NCI-H1092 (cell line): ENCODE measurements around the gene NFIX.

Source experiments
- DNase-seq: peaks from one replicate; lab custom pipeline; 2025; lab: John Stamatoyannopoulos, UW

Gene NFIX

DNA sequence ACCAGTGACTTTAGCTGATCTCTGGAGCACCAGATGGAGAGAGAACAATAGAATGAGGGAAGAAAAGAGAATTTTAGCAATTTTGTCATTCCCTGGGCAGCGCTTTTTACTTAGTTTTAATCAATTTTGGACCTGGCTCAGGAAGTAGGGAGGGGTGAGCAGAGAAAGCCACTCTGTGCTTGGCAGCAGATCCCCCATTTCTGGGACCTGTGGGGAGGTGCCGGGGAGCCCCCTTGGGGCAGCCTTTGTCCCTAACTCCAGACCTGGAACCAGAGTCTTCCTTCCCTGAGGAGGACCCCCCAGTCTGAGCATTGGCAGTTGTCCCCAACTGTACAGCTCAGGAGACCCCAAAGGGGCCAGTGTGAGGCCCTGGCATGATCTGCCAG, 96.9 kb downstream of the NFIX start:
- DNase-seq = no peak

DNA sequence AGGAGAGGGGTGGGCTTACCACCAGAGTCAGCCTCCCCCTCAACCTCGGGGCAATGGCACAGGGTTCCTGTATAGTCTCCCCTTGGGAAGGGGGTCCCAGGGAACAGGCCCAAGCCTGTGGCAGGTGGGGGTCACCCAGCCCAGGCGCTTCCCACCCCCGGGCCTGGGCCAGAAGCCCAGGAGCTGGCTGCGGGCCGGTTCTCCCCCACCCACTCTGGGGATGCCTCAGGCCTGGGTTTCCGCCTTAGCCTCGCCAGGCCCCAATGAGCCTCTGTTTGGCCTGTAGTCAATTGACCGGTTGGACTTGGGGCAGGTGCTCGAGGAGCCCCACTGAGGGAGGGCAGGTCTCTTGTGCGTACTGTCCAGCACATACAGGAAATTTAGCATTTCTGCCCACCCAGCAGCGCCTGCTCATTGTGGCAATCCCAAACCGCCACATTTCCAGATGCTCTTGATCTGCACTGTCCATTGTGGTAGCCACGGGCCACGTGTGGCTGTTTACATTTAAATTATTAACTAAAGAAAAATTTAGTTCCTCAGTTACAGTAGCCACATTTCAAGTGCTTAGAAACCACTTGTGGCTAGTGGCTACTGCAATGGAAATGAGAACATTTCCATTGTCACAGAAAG, 97.4 kb downstream of the NFIX start:
- no peak for DNase-seq

DNA sequence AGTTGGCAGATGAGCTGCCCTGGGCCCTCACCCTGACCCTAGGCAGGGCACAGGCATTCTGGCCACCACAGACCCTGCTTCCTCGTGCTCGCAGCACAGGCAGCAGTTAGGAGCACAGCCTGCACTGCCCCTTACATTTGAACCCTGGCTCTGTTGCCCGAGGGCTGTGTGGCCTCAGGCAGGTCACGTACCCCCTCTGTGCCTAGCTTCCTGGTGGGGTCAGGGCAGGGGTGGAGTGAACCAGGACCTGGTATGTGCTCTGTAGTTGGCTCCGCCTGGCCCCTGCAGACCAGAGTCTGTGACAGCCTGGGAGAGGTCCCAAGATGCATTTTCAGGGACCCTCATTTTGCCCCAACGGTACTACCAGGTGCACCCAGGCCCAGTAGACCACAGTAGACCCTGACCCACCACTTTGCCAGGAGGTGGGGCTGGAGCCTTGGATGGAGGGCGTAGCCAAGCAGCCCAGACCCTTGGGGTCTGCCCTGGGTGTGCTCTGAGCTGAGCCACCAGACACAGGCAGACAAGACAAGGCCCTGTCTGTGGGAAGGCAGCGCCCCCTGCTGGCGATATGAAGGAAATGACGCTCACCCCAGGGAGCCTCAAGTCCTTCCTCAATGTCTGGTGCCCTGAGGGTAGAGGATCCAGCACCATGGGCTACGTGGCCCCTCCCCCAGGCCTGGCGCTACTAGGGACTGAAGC, 98.3 kb downstream of the NFIX start:
- peak; percentile 74 for DNase-seq

DNA sequence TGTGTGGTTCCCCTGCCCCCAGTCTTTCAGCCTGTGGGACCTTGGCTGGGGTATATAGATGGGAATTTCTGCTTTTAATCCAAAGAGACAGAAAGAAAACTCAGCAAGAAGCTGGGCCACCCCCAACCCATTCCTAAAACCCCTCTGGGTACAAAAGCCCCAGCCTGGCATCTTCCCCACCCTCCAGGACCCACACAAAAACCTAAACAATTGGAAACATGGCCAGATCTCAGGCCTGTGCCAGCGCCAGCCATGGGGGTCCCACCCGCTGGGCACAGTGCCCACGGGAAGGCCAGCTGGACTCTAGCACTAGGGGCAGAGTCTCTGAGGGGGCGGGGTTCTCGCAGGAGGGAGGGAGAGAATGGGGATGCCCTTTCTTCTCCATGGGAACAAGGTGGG, 98.8 kb downstream of the NFIX start:
- peak; percentile 26 for DNase-seq

DNA sequence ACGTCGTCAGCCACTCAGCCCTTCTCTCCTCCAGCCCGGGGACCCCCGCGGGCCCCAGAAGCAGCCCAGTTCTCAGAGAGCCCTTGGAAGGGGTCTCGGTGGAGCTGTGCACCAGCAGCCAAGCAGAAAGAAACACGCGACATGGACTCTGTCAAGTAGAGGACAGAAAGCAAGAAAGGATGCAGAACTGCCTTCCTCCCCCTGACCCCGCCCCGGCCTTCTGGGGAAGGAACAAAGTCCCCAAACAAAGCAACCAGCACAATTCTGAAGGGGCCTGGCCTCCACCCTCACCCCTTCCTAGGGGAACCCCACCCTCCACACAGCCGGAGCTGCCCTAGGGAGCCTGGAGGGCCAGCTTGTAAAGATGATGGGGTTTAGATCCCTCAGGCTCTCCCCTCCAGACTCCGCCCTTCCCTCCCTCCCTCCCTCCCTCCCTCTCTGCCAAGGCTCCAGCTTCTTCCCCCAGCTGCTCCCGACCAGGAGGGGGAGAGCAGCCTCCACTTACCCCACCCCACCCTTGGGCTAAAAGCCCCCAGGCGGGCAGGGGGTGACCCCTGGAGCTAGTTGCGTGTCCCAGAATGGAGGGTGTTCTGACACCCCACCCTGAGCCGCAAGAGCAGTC, 99.6 kb downstream of the NFIX start:
- no peak for DNase-seq

DNA sequence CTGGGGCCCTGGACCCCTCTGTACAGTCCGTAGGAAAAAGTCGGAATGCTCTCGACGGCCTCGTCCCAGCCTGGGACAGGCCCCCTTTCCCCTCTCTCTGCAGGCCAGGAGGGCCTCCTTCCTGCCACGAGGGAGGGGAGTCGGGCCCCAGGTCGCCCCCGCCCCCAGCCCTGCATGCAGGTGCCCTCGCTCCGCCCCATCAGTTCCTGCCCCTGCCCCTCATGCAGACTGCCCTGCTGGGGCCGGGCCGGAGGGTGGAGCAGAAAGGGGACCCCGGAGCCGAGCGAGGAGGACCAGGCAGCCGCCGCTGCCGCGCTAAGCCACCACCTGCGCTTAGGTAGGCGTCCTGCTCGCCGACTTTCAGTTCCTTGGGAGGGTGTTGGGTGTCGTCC, 100.1 kb downstream of the NFIX start:
- DNase-seq = no peak

DNA sequence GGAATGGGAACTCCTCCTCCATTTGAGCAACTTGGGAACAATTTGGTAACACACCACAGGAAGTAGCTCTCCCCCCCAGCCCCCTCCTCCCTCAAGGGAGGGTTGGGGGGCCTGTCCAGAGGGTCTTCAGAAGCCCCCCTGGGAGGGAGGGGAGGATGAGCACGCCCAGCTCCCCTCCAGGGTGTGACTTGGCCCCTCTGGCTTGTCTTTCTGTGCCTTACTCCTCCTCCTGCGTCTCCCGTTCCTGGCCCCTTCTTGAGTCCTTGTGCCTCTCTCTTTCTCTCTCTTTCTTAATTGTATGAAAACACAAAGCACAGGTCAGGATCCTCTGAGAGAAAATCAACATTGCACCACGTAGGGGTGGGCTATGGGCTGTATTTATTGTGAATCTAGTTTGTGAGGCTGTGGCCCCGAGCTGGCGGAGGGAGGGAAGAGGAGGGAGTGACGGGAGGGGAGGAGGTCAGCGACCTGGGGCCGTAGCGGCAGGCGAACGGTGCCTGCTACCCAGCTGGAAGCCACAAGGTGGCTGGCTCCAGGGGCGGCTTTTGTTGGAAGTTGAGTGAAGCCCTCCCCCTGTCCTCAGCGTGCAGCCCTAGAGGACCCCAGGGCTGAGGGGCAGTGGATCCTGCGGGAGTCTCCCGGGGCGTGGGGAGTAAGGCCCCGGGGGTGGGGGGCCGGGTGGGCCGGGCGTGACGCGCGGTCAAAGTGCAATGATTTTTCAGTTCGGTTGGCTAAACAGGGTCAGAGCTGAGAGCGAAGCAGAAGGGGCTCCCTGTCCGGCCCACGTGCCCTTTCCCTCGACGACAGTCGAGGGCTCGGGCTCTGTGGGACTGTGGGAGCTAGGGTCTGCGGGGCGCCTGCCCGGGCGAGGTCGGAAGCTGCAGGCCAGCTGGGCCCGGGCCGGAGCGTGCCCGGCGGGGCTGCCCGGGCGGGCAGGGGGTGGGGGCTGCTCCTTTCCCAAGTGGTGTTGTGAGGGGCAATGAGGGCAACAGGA, 101.0 kb downstream of the NFIX start:
- DNase-seq = no peak

DNA sequence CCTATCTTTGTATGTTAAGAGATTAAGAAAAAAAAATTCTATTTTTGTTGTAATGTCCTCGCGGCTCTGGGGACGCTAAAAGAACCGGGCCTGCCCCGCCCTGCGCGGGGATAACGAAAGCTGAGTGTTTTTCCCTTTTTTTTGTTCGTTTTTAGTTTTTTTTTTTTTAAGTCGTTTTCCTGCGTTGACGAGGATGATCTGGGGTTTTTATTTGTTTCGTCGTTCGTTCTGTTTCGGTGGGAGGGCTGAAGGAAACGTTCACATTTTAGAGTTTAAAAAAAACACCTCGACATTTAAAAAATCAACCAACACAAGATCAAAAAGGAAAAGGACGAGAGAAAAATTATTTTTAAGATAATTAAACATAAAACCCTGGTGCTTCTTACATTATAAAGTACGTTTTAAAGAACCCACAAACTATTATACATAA, 101.8 kb downstream of the NFIX start:
- DNase-seq = no peak

DNA sequence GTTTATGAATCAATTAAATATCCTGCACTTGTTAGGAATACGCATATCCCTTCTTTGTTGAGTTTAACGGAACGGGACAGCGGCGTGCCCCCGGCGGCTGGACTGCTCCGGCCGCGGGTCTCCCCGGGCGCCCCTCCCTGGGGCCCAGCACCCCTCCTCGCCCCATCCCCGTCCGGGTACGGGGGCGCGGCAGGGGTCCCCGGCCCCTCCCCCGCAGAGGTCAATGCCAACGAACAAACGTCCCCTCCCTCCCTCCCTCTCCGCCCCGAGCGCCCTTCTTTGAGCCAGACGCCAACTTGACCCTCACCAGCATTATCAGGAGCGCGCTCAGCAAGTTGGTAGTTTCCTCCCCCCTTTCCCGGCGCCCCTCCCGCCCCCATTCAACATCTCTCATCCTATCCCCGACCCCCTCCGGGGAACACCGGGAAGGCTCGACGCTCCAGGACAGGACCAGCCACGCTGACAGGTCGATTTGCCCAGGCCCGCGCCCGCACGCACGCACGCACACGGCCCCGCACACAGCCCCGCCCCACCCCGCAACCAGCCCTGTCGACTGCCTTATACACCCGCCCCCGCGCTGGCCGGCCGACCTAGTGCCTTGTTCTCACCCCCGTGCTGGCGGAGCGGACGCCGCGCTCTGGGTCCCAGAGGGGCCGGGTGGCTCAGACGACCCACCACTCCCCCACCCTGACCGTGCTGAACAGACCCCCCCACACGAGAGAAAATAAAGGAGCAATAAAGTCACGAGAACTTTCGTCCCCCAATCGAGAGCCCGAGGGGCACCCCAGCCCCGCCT, 102.4 kb downstream of the NFIX start:
- DNase-seq = no peak

DNA sequence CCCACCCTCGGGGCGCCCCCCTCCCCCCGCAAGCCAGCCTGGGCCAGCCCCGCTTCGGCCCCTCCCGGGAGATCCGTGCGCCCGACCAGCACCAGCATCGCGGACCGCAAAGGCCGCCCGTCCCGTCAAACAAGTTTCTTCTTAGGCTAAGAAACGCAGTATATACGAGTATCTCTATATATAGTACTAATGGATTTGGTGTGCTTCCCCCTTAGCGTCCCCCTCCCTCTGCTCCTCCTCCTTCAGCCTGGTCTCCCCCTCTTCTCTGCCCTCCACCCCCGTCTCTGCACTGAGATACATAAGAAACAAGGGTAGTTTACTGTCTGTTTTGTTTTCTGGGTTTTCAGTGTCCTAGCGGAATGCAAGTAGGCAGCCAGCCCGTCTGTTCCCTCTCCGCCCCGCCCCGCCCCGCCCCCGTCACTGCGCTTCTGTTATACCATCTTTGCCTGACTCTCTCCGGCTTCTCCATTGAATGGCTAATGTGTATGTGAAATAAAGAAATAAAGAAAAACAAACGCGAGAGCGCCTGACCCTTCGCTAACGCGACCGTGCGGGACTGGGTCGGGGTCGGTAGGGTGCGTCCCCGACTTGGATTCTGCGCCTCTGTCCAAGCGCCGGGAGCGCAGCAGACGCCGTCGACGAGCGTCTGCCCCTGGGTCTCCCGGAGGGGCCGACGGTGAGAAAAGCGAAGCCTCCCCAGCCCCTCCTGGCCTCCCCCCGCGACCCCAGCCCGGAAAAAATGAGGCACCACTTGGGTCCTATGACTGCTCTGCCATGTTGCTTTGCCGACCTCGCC, 103.2 kb downstream of the NFIX start:
- DNase-seq = no peak

DNA sequence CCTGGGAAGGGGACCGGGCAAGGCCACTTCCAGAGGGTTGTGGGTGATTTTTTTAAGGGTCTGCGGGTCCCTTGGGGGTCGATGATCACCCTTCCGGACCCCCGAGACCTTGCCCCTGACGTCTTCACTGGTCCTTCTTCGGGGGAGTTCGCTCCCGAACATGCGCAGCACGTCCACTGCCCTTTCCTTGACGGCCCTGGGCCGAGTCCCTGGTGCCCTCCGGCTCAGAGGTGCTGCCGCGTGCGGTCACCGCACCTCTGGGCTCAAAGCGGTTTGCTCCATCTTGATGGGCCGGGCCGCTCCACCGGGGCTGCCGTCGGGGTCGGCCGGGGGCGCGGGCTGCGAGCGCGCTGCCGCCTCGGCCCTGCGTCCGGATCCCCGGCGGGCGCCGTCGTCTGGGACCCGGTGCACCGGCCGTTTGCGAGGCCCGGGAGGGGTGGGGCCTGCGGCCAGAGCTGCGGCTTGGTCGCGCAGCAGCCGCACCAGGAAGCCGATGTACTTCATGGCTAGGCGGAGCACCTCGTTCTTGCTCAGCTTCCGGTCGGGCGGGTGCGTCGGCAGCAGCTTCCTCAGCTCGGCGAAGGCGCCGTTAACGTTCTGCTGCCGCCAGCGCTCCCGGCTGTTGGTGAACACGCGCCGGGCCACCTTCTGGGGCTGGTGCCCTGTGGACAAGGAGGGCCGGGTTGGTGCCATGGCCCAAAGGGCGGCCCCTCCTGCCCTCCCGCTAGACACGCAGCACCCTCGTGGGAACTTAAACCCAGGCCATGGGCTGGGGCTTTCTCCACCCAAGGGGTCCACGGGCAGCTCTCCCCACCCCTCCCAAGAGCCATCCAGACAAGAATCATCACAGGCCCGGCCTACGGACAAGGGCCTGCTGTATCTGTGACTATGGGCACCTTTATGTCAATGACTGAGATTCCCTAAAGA, 104.1 kb downstream of the NFIX start:
- no peak for DNase-seq

DNA sequence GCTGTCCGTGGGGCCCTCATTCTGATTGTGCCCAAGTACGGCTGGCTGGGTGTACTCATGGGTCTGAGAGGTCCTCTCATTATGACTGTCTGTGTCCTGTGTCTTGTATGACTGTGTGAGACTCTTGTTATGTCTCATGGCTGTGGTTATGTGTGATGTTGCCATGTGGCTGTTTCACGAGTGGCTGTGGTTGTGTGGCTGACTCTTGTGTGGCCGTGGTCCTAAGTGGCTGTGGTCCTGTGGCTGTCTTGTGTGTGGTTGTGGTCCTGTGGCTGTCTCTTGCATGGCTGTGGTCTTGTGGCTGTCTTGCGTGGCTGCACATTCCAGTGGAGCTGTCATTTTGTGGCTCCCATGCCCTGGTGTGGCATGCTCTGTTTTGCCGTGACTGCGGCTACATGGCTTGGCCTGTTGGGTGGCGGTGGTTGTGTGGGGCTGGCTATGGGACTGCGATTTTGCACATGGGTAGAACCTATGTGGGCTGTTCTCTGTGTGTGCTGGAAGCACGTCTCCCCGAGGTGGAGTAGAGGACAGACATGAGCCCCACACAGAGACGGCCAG, 104.8 kb downstream of the NFIX start:
- no peak for DNase-seq

DNA sequence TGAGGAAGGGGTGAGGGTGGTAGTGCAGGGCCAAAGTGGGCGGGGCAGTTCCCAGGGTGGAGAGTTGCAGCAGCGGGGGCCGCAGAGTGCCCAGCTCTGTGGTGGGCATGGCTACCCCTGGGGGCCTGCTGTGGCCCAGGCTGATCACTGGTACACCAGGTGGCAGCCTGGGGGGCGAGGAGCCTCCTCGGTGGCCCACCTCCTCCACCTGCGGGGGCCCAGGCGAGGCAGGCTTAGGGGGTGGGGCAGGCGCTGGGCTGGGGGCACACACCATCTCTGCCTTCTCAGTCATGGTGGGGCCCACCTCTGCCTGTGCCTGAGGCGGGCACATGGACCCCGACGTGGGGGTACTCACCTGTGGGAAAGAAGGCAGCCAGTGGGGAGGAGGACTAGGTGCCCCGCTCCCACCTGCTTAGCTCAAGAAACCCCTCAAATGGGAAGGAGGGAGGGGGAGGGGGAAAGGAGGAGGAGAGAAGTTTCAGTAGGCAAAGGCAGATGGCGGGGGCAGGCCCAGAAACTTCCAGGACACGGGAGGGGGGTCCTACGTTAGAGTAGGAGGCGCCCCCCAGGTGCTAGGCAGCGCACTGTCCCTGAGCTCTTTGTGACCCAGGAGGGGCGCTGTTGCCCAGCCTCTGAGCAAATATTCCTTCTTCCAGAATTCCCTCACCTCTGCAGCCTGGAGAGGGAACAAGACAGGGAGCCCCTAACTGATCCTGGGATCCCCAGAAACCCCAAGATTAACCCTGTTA, 105.7 kb downstream of the NFIX start:
- no peak for DNase-seq

DNA sequence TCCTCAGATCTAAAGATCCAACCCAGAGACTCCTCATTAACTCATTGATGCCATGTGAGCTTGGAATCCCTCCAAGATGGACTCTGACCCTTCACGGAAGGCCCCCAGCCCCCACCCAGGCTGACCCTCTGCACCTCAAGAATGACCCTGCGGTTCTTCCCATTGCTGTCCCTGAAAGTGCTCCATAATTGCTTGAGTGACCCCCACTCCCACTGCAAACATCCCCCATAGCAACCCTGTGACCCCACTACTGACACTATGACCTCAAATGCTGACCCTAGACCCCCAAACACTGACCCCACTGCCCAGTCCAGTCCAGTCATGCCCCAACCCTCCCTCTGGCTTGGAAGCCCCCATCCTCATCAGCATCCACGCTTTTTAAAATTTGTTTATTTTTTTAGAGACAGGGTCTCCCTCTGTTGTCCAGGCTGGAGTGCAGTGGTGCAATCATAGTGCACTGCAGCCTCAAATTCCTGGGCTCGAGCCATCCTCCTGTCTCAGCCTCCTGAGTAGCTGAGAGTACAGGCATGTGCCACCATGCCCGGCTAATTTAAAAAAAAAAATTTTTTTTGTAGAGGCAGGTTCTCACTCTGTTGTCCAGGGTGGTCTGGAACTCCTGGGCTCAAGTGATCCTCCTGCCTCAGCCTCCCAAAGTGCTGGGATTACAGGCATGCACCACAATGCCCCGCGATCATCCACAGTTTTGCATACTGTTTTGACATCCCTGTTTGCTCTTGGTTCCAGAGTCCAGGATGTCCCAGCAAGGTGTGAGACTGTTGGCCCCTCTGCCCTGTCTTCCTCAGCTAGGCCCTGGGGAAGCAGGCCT, 106.5 kb downstream of the NFIX start:
- DNase-seq = no peak

DNA sequence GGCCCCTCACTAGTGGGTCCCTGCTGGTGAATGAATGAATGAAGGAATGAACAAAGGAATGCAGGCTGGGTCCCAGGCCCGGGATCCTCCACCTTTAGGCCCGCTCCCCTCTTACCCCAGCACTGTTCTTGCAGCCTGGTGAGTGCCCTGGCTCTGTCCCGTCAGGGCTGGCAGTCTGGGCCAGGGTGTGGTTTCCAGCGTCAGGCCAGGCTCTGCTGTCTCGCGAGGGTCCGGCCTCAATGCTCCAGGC, 107.1 kb downstream of the NFIX start:
- no peak for DNase-seq

DNA sequence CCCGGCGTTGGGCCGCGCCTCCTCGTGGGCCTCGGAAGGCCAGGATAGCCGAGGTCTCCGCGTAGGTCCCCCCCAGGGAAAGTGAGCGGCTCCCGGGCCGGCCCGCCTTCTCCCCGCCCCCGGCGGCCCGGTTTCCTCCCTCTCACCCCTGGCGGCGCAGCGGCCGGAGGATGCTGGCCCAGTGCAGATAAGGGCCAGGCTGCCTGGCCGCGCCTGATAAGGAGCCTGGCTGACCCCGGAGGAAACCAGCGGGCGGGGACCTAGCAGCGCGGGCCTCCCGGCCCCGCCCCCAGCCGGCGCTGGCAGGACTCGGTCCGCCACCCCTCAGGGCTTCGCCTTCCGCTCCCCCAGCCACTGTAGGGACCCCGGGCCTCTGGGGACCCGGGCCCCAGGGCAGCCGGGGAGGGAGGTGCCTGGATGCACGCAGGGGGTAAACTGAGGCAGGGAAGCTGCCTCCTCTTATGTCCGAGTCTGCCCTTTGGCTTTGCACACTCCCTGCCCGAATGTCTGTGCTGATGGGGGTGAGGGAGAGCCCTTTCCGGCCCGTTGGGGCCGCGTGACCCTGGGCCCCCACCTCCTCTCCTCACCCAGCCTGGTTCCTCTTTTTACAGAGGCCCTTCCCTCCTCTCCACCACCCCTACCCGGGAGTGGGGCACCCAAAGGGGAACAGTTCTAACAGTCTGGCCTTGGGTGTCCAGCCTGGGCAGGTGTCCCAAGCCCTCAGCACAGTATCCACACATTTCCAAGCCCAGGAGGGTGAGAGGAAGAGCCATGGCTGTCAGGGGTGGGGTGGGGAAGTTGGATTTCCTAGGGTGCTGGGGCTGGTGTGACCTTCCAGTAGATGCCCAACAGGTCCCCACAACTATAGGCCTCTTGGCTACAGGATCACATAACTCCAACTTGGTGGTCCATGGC, 107.6 kb downstream of the NFIX start, which contains the start of gene LYL1:
Gene LYL1, minus strand, starts transcription at position 193 of the 915 bp plus-strand sequence. CDS start 1,687 bp downstream, outside the sequence.
- no peak for DNase-seq
